Neural cell (in vitro differentiated cells): ENCODE data around the gene PRKAB1. TPM values are rescaled to one million over a fixed set of nuclear protein-coding genes. Genes with fewer than 3 reads are reported as not detected.

Experiments
- H2AFZ ChIP-seq: fragments of 200-600, 300-800 bp; sonication (generic), shearing (Covaris generic); 2 replicates; pipeline ENCODE4 v1.6.0; 2014; ENCODE audit warnings: low read depth, mild to moderate bottlenecking, antibody characterized with exemption, low read length, moderate library complexity
- H3F3A ChIP-seq: fragments of 200-600 bp; shearing (Covaris generic); 2 replicates; pipeline ENCODE4 v1.6.1; 2016; ENCODE audit warnings: mild to moderate bottlenecking, moderate library complexity, mixed read lengths, antibody characterized with exemption, low read length; ENCODE audit not compliant: insufficient read depth, poor library complexity, severe bottlenecking
- H3K27ac ChIP-seq: fragments of 200-600, 300-800 bp; sonication (generic), shearing (Covaris generic); 2 replicates; pipeline ENCODE4 v1.5.1; 2014; ENCODE audit warnings: mild to moderate bottlenecking, low read length, moderate library complexity
- H3K27me3 ChIP-seq: fragments of 300-800, 200-600 bp; sonication (generic), shearing (Covaris generic); 2 replicates; pipeline ENCODE4 v1.6.0; 2014; ENCODE audit warnings: mild to moderate bottlenecking, low read depth, low read length, moderate library complexity; ENCODE audit not compliant: insufficient read depth
- H3K36me3 ChIP-seq: fragments of 300-800, 200-600 bp; sonication (generic), shearing (Covaris generic); 2 replicates; pipeline ENCODE4 v1.5.1; 2014; ENCODE audit warnings: mild to moderate bottlenecking, antibody characterized with exemption, low read length, moderate library complexity; ENCODE audit not compliant: insufficient read depth
- H3K4me2 ChIP-seq: fragments of 300-800, 200-600 bp; sonication (generic), shearing (Covaris generic); 2 replicates; pipeline ENCODE4 v1.6.0; 2014; ENCODE audit warnings: mild to moderate bottlenecking, low read length
- H3K4me3 ChIP-seq: fragments of 300-800, 200-600 bp; sonication (generic), shearing (Covaris generic); 2 replicates; pipeline ENCODE4 v1.5.1; 2014; ENCODE audit warnings: mild to moderate bottlenecking, low read length, moderate library complexity
- H3K79me2 ChIP-seq: fragments of 200-600 bp; shearing (Covaris generic); replicated peaks from 2 replicates; pipeline ENCODE4 v1.6.0; 2014; ENCODE audit warnings: mild to moderate bottlenecking, low read length, moderate library complexity; ENCODE audit not compliant: insufficient read depth
- H3K9ac ChIP-seq: fragments of 300-800, 200-600 bp; sonication (generic), shearing (Covaris generic); 2 replicates; pipeline ENCODE4 v1.6.1; 2016; ENCODE audit warnings: mild to moderate bottlenecking, low read length, mixed read lengths
- H3K9me2 ChIP-seq: fragments of 200-600 bp; shearing (Covaris generic); 2 replicates; pipeline ENCODE4 v1.6.1; 2016; ENCODE audit warnings: mild to moderate bottlenecking, low read length, mixed read lengths; ENCODE audit not compliant: insufficient read depth
- H3K9me3 ChIP-seq: fragments of 200-600, 300-800 bp; sonication (generic), shearing (Covaris generic); 2 replicates; pipeline ENCODE4 v1.6.1; 2016; ENCODE audit warnings: mild to moderate bottlenecking, mixed run types, low read length, moderate library complexity, mixed read lengths
- H4K20me1 ChIP-seq: fragments of 200-600 bp; shearing (Covaris generic); 2 replicates; pipeline ENCODE4 v1.6.1; 2016; ENCODE audit warnings: mild to moderate bottlenecking, mixed run types; ENCODE audit not compliant: insufficient read depth
- EP300 ChIP-seq: fragments of 450-650 bp; conservative IDR thresholded peaks from 2 replicates; pipeline ENCODE4 v1.6.1; 2014; ENCODE audit warnings: antibody characterized with exemption, mild to moderate bottlenecking, moderate library complexity; ENCODE audit not compliant: poor library complexity, severe bottlenecking
- EZH2 ChIP-seq: fragments of 200-600, 300-800 bp; shearing (Covaris generic), sonication (generic); IDR thresholded peaks from 2 replicates; pipeline ENCODE4 v1.6.1; 2014; ENCODE audit warnings: antibody characterized with exemption, low read length, borderline replicate concordance, mild to moderate bottlenecking; ENCODE audit not compliant: insufficient read depth, poor library complexity, severe bottlenecking
- MXI1 ChIP-seq: fragments of 450-650 bp; conservative IDR thresholded peaks from 2 replicates; pipeline ENCODE4 v1.6.1; 2014; ENCODE audit warnings: antibody characterized with exemption, mild to moderate bottlenecking; ENCODE audit not compliant: poor library complexity, severe bottlenecking
- POLR2AphosphoS5 ChIP-seq: IDR thresholded peaks from 2 replicates; pipeline ENCODE4 v1.6.1; 2012
- RAD21 ChIP-seq: fragments of 450-650 bp; conservative IDR thresholded peaks from 2 replicates; pipeline ENCODE4 v1.6.1; 2014; ENCODE audit warnings: antibody characterized with exemption, mild to moderate bottlenecking, moderate library complexity
- SMC3 ChIP-seq: fragments of 450-650 bp; conservative IDR thresholded peaks from 2 replicates; pipeline ENCODE4 v1.6.1; 2014; ENCODE audit warnings: antibody characterized with exemption, mild to moderate bottlenecking, moderate library complexity; ENCODE audit not compliant: poor library complexity
- TAF1 ChIP-seq: IDR thresholded peaks from 2 replicates; pipeline ENCODE4 v1.6.1; 2012; ENCODE audit warnings: low read depth
- polyA plus RNA-seq: library from polyadenylated mRNA; depleted of rRNA; stranded (reverse); fragments of >200 nt; gene quantifications from 2 replicates; pipeline ENCODE4 v1.2.3, GENCODE V29; 2014
- TF ChIP-seq, protein P1 (sequence below): IDR thresholded peaks from 2 replicates; pipeline ENCODE4 v1.6.1; 2012; ENCODE audit warnings: borderline replicate concordance
- TF ChIP-seq, protein P2 (sequence below): fragments of 450-650 bp; IDR thresholded peaks from 2 replicates; pipeline ENCODE4 v1.5.1; 2014; ENCODE audit warnings: antibody characterized with exemption, mild to moderate bottlenecking, moderate library complexity; ENCODE audit not compliant: poor library complexity, severe bottlenecking

PRKAB1 gene
- polyA plus RNA-seq, 1 donor from 2014 or later: 38.0 TPM

- TF ChIP-seq RAD21: no peak
Observed at GRCh38 chr12:119630962-119631550, 36.9 kb upstream of the PRKAB1 start.

DNA sequence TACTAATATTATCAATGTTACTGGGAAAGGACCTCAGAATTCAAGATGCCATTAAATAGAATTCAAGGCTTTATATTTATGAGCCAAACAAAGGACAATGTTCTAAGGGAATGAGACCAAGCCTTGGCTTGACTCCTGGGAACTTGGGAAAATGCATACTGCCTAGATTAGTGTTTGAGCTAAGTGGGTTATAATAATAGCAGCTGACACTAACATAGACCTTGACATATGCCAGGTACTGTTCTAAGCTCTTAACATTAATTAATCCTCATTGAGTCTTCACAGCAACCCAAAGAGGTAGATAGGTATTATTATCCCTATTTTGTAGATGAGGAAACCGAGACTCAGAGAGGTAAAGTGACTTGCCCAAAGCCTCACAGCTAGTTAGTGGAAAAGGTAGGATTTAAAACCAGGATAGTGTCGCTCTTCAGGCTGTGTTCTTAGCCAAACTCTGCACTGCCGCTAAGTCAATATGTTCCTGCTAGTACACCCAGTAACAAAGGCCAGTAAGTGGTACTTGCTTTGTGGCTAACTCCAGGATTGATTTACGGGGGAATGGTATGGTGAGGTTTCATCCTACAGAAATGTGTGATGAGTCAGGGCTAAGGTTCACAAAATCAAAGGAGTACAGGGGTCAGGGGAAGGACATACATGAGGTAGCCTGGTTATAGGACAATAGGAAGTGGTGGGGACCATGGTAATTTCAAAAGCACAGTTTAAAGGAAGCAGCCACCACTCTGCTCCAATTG is 35.8 kb upstream of the PRKAB1 start:
- Histone ChIP-seq H3K9me3 (no peaks in the 10 kb centered on the region), H3K36me3 (no peaks in the 10 kb centered on the region), H3K9ac (no peak overlapping the region), H2AFZ (no peak overlapping the region), H3K4me3 (no peak overlapping the region), H4K20me1 (no peaks in the 10 kb centered on the region), H3F3A (no peaks in the 10 kb centered on the region), H3K9me2 (no peaks in the 10 kb centered on the region), H3K4me2 (no peak overlapping the region), H3K27me3 (no peaks in the 10 kb centered on the region), H3K79me2 (no peaks in the 10 kb centered on the region), H3K27ac (no peak overlapping the region)
- no peak for TF ChIP-seq RAD21
- no peak for TF ChIP-seq POLR2AphosphoS5
- TF ChIP-seq, protein P1, sequence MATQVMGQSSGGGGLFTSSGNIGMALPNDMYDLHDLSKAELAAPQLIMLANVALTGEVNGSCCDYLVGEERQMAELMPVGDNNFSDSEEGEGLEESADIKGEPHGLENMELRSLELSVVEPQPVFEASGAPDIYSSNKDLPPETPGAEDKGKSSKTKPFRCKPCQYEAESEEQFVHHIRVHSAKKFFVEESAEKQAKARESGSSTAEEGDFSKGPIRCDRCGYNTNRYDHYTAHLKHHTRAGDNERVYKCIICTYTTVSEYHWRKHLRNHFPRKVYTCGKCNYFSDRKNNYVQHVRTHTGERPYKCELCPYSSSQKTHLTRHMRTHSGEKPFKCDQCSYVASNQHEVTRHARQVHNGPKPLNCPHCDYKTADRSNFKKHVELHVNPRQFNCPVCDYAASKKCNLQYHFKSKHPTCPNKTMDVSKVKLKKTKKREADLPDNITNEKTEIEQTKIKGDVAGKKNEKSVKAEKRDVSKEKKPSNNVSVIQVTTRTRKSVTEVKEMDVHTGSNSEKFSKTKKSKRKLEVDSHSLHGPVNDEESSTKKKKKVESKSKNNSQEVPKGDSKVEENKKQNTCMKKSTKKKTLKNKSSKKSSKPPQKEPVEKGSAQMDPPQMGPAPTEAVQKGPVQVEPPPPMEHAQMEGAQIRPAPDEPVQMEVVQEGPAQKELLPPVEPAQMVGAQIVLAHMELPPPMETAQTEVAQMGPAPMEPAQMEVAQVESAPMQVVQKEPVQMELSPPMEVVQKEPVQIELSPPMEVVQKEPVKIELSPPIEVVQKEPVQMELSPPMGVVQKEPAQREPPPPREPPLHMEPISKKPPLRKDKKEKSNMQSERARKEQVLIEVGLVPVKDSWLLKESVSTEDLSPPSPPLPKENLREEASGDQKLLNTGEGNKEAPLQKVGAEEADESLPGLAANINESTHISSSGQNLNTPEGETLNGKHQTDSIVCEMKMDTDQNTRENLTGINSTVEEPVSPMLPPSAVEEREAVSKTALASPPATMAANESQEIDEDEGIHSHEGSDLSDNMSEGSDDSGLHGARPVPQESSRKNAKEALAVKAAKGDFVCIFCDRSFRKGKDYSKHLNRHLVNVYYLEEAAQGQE: no peak
- TF ChIP-seq EP300: no peak
- TF ChIP-seq TAF1: no peak
- TF ChIP-seq, protein P2, sequence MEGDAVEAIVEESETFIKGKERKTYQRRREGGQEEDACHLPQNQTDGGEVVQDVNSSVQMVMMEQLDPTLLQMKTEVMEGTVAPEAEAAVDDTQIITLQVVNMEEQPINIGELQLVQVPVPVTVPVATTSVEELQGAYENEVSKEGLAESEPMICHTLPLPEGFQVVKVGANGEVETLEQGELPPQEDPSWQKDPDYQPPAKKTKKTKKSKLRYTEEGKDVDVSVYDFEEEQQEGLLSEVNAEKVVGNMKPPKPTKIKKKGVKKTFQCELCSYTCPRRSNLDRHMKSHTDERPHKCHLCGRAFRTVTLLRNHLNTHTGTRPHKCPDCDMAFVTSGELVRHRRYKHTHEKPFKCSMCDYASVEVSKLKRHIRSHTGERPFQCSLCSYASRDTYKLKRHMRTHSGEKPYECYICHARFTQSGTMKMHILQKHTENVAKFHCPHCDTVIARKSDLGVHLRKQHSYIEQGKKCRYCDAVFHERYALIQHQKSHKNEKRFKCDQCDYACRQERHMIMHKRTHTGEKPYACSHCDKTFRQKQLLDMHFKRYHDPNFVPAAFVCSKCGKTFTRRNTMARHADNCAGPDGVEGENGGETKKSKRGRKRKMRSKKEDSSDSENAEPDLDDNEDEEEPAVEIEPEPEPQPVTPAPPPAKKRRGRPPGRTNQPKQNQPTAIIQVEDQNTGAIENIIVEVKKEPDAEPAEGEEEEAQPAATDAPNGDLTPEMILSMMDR: no peak

More at GRCh38 chr12:119630962-119631550, 36.9 kb upstream of the PRKAB1 start:
- Histone ChIP-seq H3K4me2 (no peak overlapping the region), H3K27me3 (no peaks in the 10 kb centered on the region), H3K79me2 (no peaks in the 10 kb centered on the region), H4K20me1 (no peaks in the 10 kb centered on the region), H3K27ac (no peak overlapping the region), H3K4me3 (peak overlapping the region; percentile 11), H3K9me3 (no peaks in the 10 kb centered on the region), H3K36me3 (no peaks in the 10 kb centered on the region), H3K9ac (no peak overlapping the region), H2AFZ (no peak overlapping the region), H3F3A (no peaks in the 10 kb centered on the region), H3K9me2 (no peaks in the 10 kb centered on the region)

DNA sequence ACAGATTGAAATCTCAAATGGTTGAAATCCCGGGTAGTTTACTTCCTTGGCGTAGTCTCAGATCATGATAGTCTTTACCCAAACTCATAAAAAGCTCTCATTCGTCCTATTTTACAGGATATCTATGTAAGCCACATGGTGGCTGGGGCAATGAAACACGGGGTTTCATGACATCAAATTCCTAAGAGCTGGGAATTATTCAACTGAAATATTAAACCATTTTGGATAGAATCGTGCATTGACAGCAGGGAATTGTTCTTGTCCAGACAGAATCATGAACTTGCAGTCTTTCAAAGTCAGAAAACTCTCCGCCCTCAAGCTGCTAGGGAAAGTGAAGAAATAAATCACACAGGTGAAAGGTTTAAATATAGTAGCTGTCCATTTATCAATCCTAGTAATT is 33.2 kb upstream of the PRKAB1 start:
- Histone ChIP-seq H3K27me3 (no peaks in the 10 kb centered on the region), H3K9me3 (no peaks in the 10 kb centered on the region), H4K20me1 (no peaks in the 10 kb centered on the region)

More for the DNA sequence above, 33.2 kb upstream of the PRKAB1 start:
- H3K9me2 ChIP-seq: no peaks in the 10 kb centered on the region
- no peaks in the 10 kb centered on the region for H3K79me2 ChIP-seq
- H3K36me3 ChIP-seq: no peaks in the 10 kb centered on the region
- no peak overlapping the region for H3K4me2 ChIP-seq
- no peak overlapping the region for H3K27ac ChIP-seq
- H2AFZ ChIP-seq: no peak overlapping the region
- TF ChIP-seq RAD21: no peak
- no peak for TF ChIP-seq MXI1
- TF ChIP-seq TAF1: no peak
- no peak for TF ChIP-seq EZH2
- TF ChIP-seq SMC3: no peak
- TF ChIP-seq EP300: no peak
- TF ChIP-seq, protein P1: no peak
- no peak for TF ChIP-seq POLR2AphosphoS5
- TF ChIP-seq, protein P2: no peak
- H3K9ac ChIP-seq: no peak overlapping the region
- H3F3A ChIP-seq: no peaks in the 10 kb centered on the region
- no peak overlapping the region for H3K4me3 ChIP-seq
